HG02678 (cell line): ENCODE measurements around the gene AGMAT.
A peak's percentile ranks its signal among the peaks of the same experiment; 100 is the strongest.

Experiments
- ATAC-seq: cut with Tn5 transposase; IDR thresholded peaks from one replicate; pipeline ENCODE4 v1.9.1; 2021; ENCODE audit warnings: mild to moderate bottlenecking, moderate library complexity; ENCODE audit not compliant: unreplicated experiment

Gene AGMAT

DNA sequence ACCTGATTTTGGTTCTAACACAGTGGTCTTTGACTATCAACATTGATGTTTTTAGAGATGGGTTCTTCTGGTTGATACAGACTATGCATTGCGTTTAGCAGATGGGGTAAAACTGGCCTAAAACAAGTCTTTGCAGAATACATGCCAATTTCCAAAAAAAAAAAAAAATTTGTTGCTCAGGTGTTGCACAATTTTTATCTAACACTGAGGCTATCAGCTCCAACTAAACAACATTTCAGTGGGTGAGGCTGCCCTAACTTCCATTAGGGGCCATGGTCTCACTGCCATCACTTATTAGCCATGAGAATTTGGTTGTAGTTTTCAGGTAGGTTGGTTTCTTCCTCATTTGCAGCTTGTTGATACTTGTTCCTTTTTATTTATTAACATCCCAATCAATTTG, 14.0 kb downstream of the AGMAT start:
- no peak for ATAC-seq

DNA sequence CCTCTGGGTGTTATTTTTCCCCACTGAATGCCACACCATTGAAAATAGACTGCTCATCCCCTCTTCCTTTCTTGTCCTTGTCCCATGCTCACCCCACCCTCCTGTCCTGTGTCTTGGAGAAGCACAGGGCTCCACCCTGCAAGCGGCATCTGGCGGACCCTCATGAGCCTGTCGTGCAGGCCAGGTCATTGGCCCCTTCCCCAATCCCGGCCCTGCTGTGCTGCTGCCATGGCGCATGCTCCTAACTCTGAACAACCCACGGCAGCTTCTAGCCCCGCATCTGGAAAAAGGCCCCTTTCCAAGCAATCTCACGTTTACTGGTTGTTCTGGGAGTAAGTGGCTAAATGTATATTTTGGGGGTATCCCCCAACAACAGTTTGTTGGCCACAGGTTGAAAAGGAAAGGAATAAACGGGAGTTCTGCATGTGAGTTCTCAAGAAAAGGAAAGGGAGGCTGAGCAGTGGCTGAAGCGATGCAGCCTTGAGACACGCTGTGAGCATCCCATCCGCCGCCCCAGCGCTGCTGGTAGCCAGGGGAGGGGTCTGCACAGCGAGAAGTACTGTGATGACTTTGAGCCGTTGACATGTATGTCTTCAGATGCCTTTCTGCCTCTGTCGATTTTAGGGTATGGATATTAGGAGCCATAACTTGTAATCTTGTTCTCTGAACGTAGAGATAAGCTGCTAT, 16.3 kb downstream of the AGMAT start:
- ATAC-seq: no peak

DNA sequence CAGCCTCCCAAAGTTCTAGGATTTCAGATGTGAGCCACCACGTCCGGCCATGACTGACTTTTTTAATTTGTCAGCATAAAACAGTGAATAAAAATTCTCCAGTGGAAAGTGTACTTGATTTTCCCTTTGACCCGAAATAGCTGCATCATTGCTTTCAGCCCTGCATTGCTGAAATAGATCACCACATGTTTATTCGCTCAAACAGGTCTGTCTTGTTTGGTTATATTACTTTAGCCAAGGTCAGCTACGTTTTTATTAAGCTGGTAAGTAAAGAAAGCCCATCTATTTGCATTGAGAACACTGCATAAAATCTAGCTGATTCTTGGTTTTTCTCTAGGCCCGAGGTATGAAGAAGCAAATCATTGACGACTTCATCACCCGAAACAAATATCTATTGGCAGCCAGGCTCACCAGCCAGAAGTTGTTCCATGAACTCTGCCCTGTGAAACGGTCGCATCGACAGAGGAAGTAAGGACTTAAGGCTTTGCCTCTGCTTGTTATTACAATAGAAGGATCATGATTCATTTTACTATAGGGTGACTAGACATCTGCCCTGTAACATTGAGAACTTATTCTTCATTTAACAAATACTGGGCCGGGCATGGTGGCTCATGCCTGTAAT, 25.6 kb downstream of the AGMAT start:
- ATAC-seq: no peak

DNA sequence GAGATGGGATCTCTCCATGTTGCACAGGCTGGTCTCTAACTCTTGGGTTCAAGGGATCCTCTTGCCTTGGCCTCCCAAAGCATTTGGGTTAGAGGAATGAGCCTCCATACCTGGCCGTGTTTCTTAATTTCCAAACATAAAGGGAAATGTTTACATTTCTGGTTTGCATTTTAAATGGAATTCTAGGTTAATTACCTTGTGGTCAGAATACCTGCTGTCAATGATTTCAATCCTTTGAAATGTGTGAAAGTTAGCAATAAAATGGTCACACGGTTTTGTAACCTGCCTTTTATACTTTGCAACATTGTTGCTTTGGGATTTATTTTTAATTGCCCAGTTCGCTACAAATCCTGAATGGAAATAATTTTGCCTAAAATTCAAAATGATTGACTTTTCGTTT, 26.3 kb downstream of the AGMAT start:
- no peak for ATAC-seq

DNA sequence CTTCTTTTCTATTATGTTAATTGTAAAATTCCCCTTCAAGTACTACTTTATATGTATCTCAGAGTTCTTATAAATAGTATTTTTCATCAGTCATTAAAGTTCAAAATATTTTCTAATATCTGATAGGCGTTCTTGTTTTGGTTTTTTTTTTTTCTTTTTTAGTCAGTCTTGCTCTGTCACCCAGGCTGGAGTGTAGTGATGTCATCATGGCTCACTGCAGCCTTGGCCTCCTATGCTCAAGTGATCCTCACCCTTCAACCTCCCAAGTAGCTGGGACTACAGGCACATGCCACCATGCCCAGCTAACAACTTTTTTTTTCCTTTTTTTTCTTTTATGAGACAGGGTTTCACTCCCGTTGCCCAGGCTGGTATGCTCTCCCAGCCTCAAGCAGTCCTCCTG, 27.3 kb downstream of the AGMAT start:
- ATAC-seq: no peak

DNA sequence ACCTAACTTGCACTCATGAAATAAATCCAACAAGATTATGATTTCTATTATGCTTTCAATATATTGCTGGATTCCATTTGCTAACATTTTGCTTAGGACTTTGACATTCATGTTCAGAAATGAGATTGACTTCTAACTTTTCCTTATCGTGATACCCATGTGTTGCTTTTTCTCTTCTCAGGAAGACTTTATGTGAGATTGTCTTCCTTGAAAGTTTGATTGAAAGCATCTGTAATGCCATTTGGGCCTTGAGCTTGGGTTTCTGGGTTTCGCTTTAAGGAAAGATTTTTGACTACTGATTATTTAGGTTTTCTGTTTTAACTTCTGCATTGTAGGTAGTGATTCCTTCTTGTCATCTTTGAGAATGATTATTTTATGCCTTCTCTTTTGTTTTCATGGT, 27.8 kb downstream of the AGMAT start:
- no peak for ATAC-seq

DNA sequence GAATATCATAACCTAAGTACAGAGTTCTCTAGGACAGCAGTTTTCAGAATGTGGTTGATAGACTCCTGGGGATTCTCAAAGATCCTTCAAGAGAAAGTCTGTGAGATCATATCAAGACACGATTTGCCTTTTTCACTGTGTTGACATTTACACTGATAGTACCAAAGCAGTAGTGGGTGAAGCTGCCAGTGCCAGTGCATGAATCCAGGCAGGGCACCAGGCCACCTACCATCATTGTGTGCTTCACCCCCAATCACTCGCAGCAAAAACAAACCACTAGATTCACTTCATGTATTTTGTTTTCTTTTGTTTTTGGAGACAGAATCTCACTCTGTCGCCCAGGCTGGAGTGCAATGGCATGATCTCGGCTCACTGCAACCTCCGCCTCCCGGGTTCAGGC, 34.3 kb downstream of the AGMAT start:
- ATAC-seq: no peak

DNA sequence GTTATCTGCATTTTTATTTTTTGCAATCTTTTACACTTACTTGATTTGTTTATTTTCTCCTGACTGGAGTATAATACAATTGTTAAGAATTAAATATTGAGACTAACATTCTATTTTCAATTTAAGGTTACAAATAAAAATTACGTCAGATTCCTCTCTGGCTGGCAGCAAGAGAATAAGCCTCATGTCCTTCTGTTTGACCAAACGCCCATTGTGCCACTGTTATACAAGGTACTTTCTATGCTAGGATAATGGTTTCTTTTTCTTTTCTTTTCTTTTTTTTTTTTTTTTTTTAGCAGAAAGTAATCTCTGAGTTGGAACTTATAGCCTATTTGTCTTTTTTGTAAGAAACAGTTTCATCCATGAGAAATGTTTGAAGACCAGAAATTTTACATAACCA, 38.2 kb downstream of the AGMAT start:
- ATAC-seq: no peak

DNA sequence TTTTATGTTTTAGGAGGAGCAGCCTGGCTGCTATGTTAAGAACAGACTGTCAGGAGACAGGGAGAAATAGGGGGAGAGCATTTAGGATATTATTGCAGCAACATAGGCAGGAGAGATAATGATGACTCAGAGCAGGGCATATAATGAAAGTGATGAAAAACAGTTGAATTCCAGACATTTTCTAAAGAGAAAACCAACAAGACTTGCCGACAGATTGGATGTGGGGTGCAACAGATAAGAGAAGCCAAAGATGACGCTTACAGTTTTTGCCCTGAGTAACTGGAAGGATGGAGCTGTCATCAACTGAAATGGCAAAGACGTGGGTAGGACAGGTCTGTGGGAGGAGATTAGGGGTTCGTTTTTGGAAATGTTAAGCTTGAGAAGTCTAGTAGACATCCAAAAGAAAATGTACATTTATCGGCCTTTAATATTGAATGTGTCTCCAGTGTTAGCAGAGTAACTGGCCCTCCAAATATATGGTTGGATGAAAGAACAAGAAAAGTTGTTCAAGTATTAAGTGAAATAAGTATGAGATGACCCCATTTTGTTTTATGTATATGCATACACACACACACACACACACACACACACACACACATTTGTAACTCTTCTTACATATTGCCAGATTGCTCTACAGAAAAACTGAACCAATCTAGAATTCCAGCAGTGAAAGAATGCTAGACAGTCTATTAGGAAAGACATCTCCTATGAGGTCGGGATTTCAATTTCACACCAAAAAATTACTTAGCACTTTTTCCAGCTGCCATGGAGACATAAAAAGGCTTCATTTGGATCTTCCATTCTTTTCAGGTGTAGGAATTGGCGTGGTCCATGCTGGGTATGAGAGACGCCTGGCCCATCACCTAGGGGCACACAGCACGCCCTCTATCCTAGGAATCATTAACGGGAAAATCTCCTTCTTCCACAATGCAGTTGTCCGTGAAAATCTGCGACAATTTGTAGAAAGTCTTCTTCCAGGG, 41.0 kb downstream of the AGMAT start:
- no peak for ATAC-seq

DNA sequence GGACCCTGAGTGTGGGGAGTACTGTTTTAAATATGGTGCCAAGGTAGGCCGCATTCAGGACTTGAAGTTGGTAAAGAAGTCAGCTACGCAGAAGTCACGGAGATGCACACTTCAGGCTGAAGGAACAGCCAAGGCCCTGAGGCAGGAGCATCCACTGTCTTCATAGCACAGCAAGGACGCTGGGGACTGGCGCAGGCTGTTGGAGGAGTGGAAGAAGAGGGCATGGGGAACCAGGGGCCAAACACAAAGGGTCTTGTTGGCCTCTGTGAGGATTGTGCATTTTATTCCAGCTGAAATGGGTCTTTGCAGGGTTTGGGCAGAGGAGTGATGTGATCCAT, 41.6 kb downstream of the AGMAT start:
- ATAC-seq: no peak

DNA sequence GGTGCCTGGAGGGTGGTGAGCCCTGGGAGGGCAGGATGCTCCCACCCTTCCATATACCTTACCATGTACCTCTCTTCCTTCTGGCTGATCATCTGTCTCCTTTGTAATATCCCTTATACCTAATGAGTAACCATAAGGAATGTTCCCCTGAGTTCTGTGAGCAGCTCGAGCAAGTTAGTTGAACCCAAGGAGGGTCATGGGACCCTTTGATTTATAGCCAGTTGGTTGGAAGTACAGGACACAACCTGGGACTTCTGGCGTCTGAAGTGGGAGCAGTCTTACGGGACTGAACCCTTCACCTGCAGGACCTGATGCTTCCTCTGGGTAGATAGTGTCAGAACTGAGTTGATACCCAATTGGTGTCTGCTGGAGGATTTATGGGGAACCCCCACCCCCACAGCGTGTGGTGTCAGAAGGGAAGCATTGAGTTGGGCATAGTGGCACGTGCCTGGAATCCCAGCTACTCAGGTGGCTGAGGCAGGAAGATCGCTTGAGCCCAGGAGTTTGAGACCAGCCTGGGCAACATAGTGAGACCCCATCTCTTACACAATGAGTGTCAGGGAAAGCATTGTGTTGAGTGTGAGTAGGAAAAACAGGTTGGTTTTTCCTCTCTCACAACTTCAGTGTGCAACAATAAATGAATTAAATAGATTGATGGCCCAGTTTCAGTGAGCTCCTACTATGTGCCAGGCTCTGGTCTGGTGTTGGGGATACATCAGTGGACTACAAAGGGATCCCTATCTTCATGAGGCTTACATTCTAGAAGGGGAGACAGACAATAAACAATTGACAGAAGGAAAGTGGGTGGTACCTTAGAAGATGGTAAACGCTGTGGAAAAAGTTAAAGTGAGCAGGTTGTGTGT, 42.2 kb downstream of the AGMAT start:
- no peak for ATAC-seq

DNA sequence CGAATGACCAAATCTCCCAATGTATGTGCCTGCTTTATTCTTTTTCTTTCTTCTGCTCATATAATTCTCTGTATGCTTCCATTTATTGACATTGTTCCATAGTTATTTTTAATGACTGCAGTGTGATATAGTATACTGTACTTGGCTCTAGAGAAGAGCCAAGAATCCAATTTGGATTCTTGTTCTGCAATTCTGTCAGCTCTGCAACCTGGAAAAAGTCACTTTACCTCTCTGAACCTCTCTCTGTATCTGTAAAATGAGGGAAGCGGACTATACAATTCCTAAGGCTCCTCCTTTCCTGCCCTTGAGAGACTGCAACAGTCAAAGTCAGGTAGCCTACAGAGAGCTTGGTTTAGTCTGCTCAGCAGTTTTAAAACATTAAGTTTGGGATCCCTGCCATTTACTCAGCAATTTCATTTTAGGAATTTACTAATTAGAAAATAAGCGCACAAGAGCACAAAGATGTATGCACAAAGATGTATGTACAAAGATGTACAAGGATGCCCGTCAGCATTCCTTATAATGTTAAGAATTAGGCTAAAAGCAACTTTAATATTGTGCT, 43.5 kb downstream of the AGMAT start:
- ATAC-seq: no peak

DNA sequence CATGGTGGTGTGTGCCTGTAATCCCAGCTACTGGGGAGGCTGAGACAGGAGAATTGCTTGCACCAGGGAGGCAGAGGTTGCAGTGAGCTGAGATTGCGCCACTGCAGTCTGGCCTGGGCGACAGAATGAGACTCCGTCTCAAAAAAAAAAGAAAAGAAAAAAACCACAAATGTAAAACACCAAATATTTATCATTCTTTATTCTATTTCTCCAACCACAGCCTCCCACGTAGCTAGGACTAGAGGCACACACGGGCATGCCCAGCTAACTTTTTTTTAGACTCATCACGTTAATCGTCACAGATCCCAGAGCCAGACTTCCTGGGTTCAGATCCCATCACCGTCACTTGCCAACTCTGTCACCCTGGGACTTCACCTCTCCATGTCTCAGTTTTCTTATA, 44.7 kb downstream of the AGMAT start:
- ATAC-seq: no peak

DNA sequence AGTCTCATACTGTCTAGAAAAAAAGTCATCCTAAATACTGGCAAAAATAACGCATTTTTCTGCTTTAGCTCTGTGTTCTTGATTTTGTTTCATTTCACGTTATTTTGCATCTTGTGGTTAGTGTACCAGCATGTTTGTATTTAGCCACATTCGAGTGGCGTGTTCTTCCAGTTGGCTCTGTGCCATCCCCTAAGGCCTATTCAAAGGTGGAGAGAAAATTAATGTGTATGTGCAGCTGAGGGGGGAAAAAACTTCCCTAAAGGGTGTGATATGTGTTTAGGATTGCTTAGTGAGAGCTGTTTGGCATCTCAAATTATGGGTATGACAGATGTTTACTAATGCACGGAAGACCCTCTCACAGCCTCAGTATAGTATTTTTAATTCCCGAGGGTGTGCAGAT, 46.1 kb downstream of the AGMAT start:
- no peak for ATAC-seq

DNA sequence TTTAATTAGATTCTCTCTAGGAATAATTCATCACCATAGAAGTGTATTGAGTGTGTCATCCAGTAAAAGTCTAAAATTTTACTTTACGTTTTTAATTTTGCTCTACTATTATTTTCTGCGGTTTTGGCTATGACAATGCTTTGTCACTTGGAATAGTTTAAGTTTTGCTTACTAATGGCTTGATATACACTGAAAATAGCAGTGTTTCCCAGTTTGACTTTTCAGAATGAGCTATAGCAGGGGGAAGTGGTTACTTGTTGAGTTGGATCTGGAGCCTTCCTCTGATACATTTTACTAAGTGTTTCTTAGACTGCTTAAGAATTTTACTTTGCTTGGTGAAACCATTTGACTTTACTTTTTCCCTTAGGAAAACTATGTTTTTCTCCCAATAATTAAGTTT, 53.2 kb downstream of the AGMAT start:
- ATAC-seq: no peak

DNA sequence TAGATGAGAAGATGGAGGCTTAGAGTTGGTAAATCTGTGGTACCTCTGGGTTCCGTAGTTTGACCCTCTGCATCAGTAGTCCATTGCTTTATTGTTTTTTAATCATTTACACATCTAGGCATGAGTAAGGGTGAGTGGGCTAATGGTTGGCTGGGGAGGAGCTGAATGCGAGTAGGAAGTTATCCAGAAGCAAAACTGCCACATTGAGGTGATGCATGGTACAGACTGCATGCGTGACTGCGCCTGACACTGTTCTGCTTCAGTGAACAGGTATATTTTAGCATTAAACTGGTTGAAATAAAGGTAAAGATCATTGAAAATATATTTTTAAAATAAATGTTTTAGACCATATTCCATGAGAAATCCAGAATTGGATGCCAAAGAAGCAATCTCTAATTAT, 53.8 kb downstream of the AGMAT start:
- ATAC-seq: no peak

DNA sequence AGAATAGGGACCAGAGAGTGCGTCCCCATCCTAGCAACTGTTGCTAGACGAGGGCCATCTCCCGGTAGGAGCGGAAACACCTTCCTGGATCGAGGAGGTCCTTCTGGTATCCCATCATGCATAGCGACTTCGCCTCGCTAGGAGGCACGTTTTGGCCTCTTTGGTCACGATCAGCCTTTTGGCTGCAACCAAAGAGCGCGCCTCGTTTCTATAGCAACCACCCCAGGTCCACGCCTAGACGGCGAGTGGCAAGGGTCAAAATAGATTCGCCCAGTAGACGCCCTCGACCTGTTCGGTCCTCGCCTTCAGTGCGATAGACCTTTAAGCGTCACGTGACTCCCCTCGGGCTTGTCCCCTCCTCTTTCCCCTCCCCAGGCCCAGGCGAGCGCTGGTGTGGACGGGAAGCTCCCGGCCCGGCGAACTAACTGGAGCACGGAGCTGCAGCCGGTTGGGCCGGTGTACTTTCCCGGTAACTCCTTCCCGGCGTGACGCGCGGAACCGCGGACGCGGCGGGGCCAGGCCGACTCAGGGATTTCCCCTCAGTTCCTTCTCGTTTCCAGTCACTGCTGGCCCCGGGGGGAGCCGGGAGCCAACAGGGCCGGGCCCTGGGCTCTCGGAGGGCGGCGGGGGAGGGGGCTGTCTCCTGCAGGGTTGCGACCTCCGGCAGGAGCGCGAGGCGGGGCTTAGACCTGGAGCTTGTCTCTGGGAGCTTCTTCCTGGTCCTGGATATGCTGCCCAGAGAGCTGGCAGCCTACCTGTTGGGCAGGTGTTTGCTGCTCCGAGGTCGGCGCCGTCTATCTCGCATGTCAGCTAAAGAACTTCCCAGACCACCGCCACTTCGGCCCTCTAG, 58.1 kb downstream of the AGMAT start, which contains the start of gene DNAJC16:
TSS of gene DNAJC16 (plus strand) at position 359 of the 850 bp plus-strand sequence. CDS start 2,258 bp downstream, outside the sequence.
- ATAC-seq: peak; percentile 59

DNA sequence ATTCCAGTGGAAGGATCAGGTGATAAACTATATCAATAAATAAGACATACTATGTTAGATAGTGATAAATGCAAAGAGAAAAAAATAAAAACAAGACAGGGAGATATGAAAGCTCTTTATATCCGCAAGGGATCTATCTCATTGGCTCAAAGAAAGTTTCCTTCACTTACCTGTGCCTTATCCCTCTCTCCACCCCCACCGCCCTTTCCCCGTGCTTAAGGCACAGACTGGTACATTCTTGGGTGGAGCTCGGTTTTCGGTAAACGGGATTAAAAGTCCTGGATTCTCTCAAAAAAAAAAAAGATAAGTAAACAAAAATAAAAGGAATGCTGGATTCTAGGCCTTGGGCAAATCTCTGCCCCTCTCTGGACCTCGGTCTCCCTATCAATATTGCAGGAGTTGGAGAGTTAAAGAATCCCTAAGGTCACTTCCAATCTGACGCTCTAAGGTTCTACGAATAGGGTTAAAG, 58.8 kb downstream of the AGMAT start:
- ATAC-seq: no peak
